ENCODE results near the gene ARFGEF3.
"Not testable (repeated sequence)": the region's sequence is repeated elsewhere in the genome, so short reads cannot be mapped to it uniquely, and the experiment has no call there.

ARFGEF3 gene

DNA sequence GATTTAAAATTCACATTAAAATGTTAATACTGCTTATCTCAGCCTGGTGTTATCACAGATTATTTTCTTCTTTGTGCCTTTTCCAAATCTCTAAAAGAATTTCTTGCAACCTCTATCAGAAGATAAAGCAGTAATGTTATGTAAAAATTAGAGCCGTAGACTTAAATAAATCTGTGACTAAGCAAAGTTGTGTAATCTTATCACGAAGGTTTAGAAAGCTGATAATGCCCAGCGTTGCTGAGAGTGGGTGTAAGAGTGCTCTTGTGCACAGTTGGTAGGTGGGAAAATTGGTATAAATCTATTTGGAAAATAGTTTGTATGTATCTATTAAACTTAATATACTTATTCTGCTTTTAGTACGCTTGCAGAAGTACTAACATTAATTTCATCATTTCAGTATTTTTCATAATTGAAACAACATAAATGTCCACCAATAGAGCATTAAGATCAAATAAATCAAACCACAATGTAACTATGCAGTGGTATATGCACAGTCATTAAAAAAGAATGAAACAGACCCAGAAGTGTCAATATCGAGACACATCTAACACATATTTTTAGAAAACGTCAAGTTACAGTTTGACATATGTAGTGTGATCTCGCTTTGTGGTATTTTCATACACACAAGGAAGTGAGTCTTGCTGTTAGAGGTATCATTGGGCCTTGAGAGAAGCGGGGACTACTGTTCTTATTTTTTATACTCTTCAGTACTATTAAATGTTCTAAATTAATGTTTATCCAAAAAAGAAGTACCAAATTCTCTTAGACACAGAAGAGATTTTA is 111.0 kb downstream of the ARFGEF3 start:
- DNase-seq (ENCODE audit: low read depth, low spot score) = no peak

- no peak for DNase-seq (ENCODE audit: low read depth, low spot score)
Measured at GRCh38 chr6:138275976-138276375, 114.2 kb downstream of the ARFGEF3 start.

GRCh38 chr6:138277835-138278234 is 116.1 kb downstream of the ARFGEF3 start:
- no peak for DNase-seq (ENCODE audit: low read depth, low spot score)

GRCh38 chr6:138278326-138278725 is 116.6 kb downstream of the ARFGEF3 start:
- DNase-seq (ENCODE audit: low read depth, low spot score) = no peak

DNA sequence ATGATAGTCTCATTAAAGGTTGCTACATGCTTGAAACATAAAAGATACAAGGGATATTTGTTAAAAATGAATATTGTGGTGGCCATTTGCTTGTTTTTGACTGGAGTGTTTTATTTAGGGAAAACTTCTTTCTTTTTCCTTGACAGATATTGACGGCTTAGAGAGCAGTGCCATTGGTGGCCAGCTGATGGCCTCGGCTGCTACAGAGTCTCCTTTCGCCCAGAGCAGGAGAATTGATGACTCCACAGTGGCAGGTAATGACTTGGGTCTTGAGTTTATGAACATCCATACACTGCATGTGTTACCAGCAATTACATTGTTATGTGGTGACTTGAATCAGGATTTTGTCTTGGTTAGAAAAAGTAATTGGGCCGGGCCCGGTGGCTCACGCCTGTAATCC is 124.1 kb downstream of the ARFGEF3 start:
- no peak for DNase-seq (ENCODE audit: low read depth, low spot score)

DNA sequence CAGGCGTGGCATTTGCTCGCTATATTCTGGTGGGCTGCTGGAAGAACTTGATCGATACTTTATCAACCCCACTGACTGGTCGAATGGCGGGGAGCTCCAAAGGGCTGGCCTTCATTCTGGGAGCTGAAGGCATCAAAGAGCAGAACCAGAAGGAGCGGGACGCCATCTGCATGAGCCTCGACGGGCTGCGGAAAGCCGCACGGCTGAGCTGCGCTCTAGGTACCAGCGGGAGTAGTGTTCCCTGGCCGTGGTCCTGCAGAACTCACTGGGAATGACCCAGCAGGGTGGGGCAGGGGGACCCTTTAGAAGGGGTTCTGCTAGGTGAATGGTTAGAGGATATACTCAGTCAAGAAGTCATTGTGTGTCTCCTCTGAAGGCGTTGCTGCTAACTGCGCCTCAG is 125.0 kb downstream of the ARFGEF3 start:
- no peak for DNase-seq (ENCODE audit: low read depth, low spot score)

GRCh38 chr6:138287144-138287955 is 125.6 kb downstream of the ARFGEF3 start:
- DNase-seq (ENCODE audit: low read depth, low spot score) = no peak

- not testable (repeated sequence) for DNase-seq (ENCODE audit: low read depth, low spot score)
Measured at GRCh38 chr6:138288428-138289085, 126.8 kb downstream of the ARFGEF3 start.

GRCh38 chr6:138289739-138290138 is 128.0 kb downstream of the ARFGEF3 start:
- no peak for DNase-seq (ENCODE audit: low read depth, low spot score)

DNA sequence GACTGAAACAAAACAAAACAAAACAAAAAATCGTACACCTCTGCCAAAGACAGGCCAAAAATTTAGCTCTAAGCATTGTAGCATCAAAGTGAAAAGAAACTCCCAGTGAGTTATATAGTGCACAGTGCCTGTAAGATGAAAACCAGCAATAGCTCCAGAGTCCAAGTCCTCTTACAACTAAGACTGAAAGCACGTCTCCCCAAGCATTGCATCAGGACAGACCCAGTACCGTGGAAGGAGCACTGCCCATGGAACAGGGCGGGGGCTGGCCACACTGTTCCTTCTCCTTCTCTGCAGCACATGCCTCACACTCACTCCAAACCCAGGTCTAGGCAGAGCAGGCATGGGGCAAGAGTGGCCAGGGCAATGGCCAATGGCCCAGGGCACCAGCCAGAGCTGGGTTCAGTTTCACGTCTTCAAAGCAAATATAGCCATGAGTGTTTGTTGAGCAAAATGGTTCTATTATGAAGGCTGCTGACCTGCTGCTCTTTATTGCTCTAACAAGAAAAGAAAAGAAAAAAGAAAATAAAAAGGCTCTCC is 128.8 kb downstream of the ARFGEF3 start:
- DNase-seq (ENCODE audit: low read depth, low spot score) = no peak

GRCh38 chr6:138291036-138291848 is 129.5 kb downstream of the ARFGEF3 start:
- DNase-seq (ENCODE audit: low read depth, low spot score) = no peak

- no peak for DNase-seq (ENCODE audit: low read depth, low spot score)
Measured at GRCh38 chr6:138291849-138292181, 130.1 kb downstream of the ARFGEF3 start.

- no peak for DNase-seq (ENCODE audit: low read depth, low spot score)
Measured at GRCh38 chr6:138292482-138292881, 130.7 kb downstream of the ARFGEF3 start.

- no peak for DNase-seq (ENCODE audit: low read depth, low spot score)
Measured at GRCh38 chr6:138293428-138294395, 132.0 kb downstream of the ARFGEF3 start.

DNA sequence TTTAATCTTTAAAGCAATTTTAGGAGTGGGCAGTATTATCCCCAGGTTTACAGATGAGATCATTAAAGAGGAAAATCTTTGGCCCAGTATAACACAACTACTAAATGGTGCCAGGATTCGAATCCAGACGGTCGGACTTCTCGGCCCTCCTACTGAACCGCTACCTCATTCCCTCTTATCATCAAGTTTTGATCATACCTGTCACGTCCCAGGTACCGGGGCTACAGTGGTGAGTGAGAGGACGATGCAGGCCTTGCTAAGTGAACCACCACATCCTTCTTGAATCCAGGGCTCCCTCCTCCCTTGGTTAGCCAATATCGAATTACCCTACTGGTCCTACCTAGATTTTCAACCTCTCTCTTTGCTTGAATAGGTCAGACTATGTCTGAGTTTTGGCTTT is 134.6 kb downstream of the ARFGEF3 start:
- no peak for DNase-seq (ENCODE audit: low read depth, low spot score)

GRCh38 chr6:138296786-138297185 is 135.0 kb downstream of the ARFGEF3 start:
- DNase-seq (ENCODE audit: low read depth, low spot score) = no peak

- no peak for DNase-seq (ENCODE audit: low read depth, low spot score)
Measured at GRCh38 chr6:138297761-138298298, 136.1 kb downstream of the ARFGEF3 start.

DNA sequence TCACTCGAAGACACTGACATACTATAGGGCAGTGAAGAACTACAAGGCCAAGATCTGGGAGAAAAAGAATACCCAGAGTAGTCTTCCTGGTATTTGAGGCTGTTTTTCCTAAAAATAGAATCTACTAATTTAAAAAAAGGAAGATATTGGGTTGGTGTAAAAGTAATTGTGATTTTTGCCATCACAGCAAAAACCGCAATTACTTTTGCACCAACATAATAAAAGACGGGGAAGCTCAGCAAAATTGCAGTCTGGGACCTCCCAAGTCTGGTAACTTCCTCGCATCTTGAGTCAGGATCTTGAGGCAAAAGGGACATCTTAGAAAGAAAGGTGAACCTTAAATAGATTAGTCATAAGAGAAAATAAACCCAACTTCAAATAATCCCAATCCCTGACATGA is 138.7 kb downstream of the ARFGEF3 start:
- DNase-seq (ENCODE audit: low read depth, low spot score) = no peak

- DNase-seq (ENCODE audit: low read depth, low spot score) = no peak
Measured at GRCh38 chr6:138302554-138302953, 140.8 kb downstream of the ARFGEF3 start.

GRCh38 chr6:138307352-138307751 is 145.6 kb downstream of the ARFGEF3 start:
- no peak for DNase-seq (ENCODE audit: low read depth, low spot score)
